NCI-H2196 (cell line): ENCODE results near the gene CNOT8.

Experiments
- DNase-seq: peaks from one replicate; lab custom pipeline; 2025; ENCODE audit not compliant: unreplicated experiment; lab: John Stamatoyannopoulos, UW

The CNOT8 gene

GRCh38 chr5:154916874-154917273 is 58.4 kb downstream of the CNOT8 start:
- DNase-seq: no peak

GRCh38 chr5:154917757-154918156 is 59.3 kb downstream of the CNOT8 start:
- no peak for DNase-seq

GRCh38 chr5:154923441-154924430 is 65.3 kb downstream of the CNOT8 start:
- DNase-seq: no peak
